ENCODE results near the gene SLC6A16. TPM values are rescaled to one million over a fixed set of nuclear protein-coding genes. Genes with fewer than 3 reads are reported as not detected.

The SLC6A16 gene
- total RNA-seq, 1 experiment from 2014 or later = 0.84 TPM

GRCh38 chr19:49359851-49360820, 35.1 kb upstream of the SLC6A16 start:
- intact Hi-C loops (cut with micrococcal nuclease; ENCODE audit: unreplicated experiment) = no loop called here
- Mint-ChIP-seq H3K4me1 (ENCODE audit: low read depth, unreplicated experiment) (peaks cover 11% of the 10 kb centered on the region), H3K27me3 (ENCODE audit: insufficient read depth, unreplicated experiment) (no peaks in the 10 kb centered on the region), H3K9me3 (ENCODE audit: unreplicated experiment) (no peaks in the 10 kb centered on the region), H3K27ac (ENCODE audit: unreplicated experiment) (no peak overlapping the region), H3K36me3 (ENCODE audit: insufficient read depth, unreplicated experiment) (no peaks in the 10 kb centered on the region), H3K4me3 (ENCODE audit: unreplicated experiment) (no peak overlapping the region)
- Histone ChIP-seq H3K4me1 (peaks cover 8% of the 10 kb centered on the region; the same call in 1 of the 2 replicates), H3K36me3 (ENCODE audit: control insufficient read depth, insufficient read depth, low read length) (no peaks in the 10 kb centered on the region), H3K27me3 (replicated peaks; ENCODE audit: control insufficient read depth, insufficient read depth, low read length) (no peaks in the 10 kb centered on the region; the same call in 1 of the 2 replicates), H3K9me3 (no peaks in the 10 kb centered on the region), H3K4me3 (ENCODE audit: low read depth, low read length) (no peak overlapping the region)
- ChIA-PET CTCF (no interaction called here), POLR2A (interaction anchor here (0.6 kb wide), 1 partner anchor 407 kb away, joined by 3 read pairs; the partner anchor contains the start of gene AP2A1)
- no peak for TF ChIP-seq CTCF (IDR thresholded peaks at IDR 0.05; ENCODE audit: insufficient read depth in 1 of 2, low read depth in 1 of 2, low read length in 1 of 2, severe bottlenecking in 1 of 2, unreplicated experiment in 1 of 2)
- DNase-seq = no peak
- BruUV-seq (replicated peaks) = no TSS peak

- H3K9me3 ChIP-seq = no peaks in the 10 kb centered on the region
- H3K4me1 ChIP-seq = no peaks in the 10 kb centered on the region
- no peaks in the 10 kb centered on the region for H3K9me3 Mint-ChIP-seq (ENCODE audit: unreplicated experiment)
- no peak overlapping the region for H3K4me3 Mint-ChIP-seq (ENCODE audit: unreplicated experiment)
- H3K4me3 ChIP-seq (ENCODE audit: low read depth, low read length) = no peak overlapping the region
- H3K4me1 Mint-ChIP-seq (ENCODE audit: low read depth, unreplicated experiment) = peaks cover 11% of the 10 kb centered on the region
- CTCF ChIA-PET = no interaction called here
- no peaks in the 10 kb centered on the region for H3K36me3 ChIP-seq (ENCODE audit: control insufficient read depth, insufficient read depth, low read length)
- no peaks in the 10 kb centered on the region for H3K27me3 Mint-ChIP-seq (ENCODE audit: insufficient read depth, unreplicated experiment)
- intact Hi-C loops (cut with micrococcal nuclease; ENCODE audit: unreplicated experiment) = no loop called here
- BruUV-seq (replicated peaks) = no TSS peak
- no peaks in the 10 kb centered on the region for H3K36me3 Mint-ChIP-seq (ENCODE audit: insufficient read depth, unreplicated experiment)
- H3K27me3 ChIP-seq (replicated peaks; ENCODE audit: control insufficient read depth, insufficient read depth, low read length) = no peaks in the 10 kb centered on the region; the same call in 1 of the 2 replicates
- peak overlapping the region; percentile 8 for H3K27ac Mint-ChIP-seq (ENCODE audit: unreplicated experiment)
- POLR2A ChIA-PET = no interaction called here
- no peak for DNase-seq
- no peak for TF ChIP-seq CTCF (IDR thresholded peaks at IDR 0.05; ENCODE audit: insufficient read depth in 1 of 2, low read depth in 1 of 2, low read length in 1 of 2, severe bottlenecking in 1 of 2, unreplicated experiment in 1 of 2)
Measured at GRCh38 chr19:49357186-49357585, 32.2 kb upstream of the SLC6A16 start.

- H3K36me3 ChIP-seq (ENCODE audit: control insufficient read depth, insufficient read depth, low read length) = no peaks in the 10 kb centered on the region
- Mint-ChIP-seq H3K9me3 (ENCODE audit: unreplicated experiment) (no peaks in the 10 kb centered on the region), H3K4me3 (ENCODE audit: unreplicated experiment) (no peak overlapping the region), H3K27me3 (ENCODE audit: insufficient read depth, unreplicated experiment) (no peaks in the 10 kb centered on the region), H3K27ac (ENCODE audit: unreplicated experiment) (peak overlapping the region; percentile 8), H3K36me3 (ENCODE audit: insufficient read depth, unreplicated experiment) (no peaks in the 10 kb centered on the region), H3K4me1 (ENCODE audit: low read depth, unreplicated experiment) (peaks cover 10% of the 10 kb centered on the region)
- no TSS peak for BruUV-seq (replicated peaks)
- H3K9me3 ChIP-seq = no peaks in the 10 kb centered on the region
- POLR2A ChIA-PET = no interaction called here
- intact Hi-C loops (cut with micrococcal nuclease; ENCODE audit: unreplicated experiment) = no loop called here
- H3K4me3 ChIP-seq (ENCODE audit: low read depth, low read length) = no peak overlapping the region
- DNase-seq = no peak
- no peak for TF ChIP-seq CTCF (IDR thresholded peaks at IDR 0.05; ENCODE audit: insufficient read depth in 1 of 2, low read depth in 1 of 2, low read length in 1 of 2, severe bottlenecking in 1 of 2, unreplicated experiment in 1 of 2)
- no peaks in the 10 kb centered on the region for H3K27me3 ChIP-seq (replicated peaks; ENCODE audit: control insufficient read depth, insufficient read depth, low read length)
- CTCF ChIA-PET = no interaction called here
- H3K4me1 ChIP-seq = no peaks in the 10 kb centered on the region
Measured at GRCh38 chr19:49356382-49356781, 31.4 kb upstream of the SLC6A16 start.
